ENCODE measurements around the gene NOL9. TPM values are rescaled to one million over a fixed set of nuclear protein-coding genes. Genes with fewer than 3 reads are reported as not detected.

Gene NOL9
- total and polyA plus RNA-seq, 9 of the 15 experiments (the other 6 are each of a cell fraction or from before 2014, with no cell fraction given), result 5.6 to 76.5 (median 47.3) TPM

GRCh38 chr1:6602669-6603237, 48.4 kb upstream of the NOL9 start, which contains the start of gene KLHL21 (continued):
- TF ChIP-seq CUX1 (CRISPR knock-in tag; IDR thresholded peaks at IDR 0.05) (no peak), HNRNPUL1 (IDR thresholded peaks at IDR 0.05; ENCODE audit: low read length) (no peak), NR4A1 (CRISPR knock-in tag; IDR thresholded peaks at IDR 0.05) (no peak; the same call in 1 of the 2 replicates), NR4A1 (tag; IDR thresholded peaks at IDR 0.05) (no peak; the same call in 1 of the 2 replicates), FUS (optimal IDR thresholded peaks at IDR 0.05; ENCODE audit: low read depth, low read length) (peak; percentile 12), THAP7 (CRISPR knock-in tag; IDR thresholded peaks at IDR 0.05) (no peak), RFX7 (CRISPR knock-in tag; IDR thresholded peaks at IDR 0.05) (no peak), ZNF175 (CRISPR knock-in tag; IDR thresholded peaks at IDR 0.05; ENCODE audit: low read depth) (no peak), ARNT (IDR thresholded peaks at IDR 0.05) (no peak), ARID3B (CRISPR knock-in tag; IDR thresholded peaks at IDR 0.05; ENCODE audit: borderline replicate concordance) (no peak), ZNF41 (CRISPR knock-in tag; conservative IDR thresholded peaks at IDR 0.05) (no peak), POU5F1 (IDR thresholded peaks at IDR 0.05; ENCODE audit: borderline replicate concordance, low read depth, low read length, partially characterized antibody) (no peak), ESRRB (CRISPR knock-in tag; IDR thresholded peaks at IDR 0.05; ENCODE audit: borderline replicate concordance) (no peak), SP2 (IDR thresholded peaks at IDR 0.05; ENCODE audit: extremely low read depth, low read depth, low read length, poor library complexity, severe bottlenecking) (no peak), NFYB (IDR thresholded peaks at IDR 0.05; ENCODE audit: extremely low read depth, insufficient read length) (no peak), ILF3 (IDR thresholded peaks at IDR 0.05; ENCODE audit: borderline replicate concordance) (peak; percentile 85; the same call in 1 of the 2 replicates), ASH1L (IDR thresholded peaks at IDR 0.05; ENCODE audit: borderline replicate concordance, low read depth, partially characterized antibody) (no peak), HSF4 (CRISPR knock-in tag; IDR thresholded peaks at IDR 0.05; ENCODE audit: borderline replicate concordance) (peak; percentile 80; the same call in 1 of the 2 replicates), ETV5 (CRISPR knock-in tag; IDR thresholded peaks at IDR 0.05; ENCODE audit: low read depth) (peak; percentile 57; the same call in 1 of the 2 replicates)
